ENCODE data around the gene DYNLT4.
"Not testable (repeated sequence)": the region's sequence is repeated elsewhere in the genome, so short reads cannot be mapped to it uniquely, and the experiment has no call there.

Gene DYNLT4

DNA sequence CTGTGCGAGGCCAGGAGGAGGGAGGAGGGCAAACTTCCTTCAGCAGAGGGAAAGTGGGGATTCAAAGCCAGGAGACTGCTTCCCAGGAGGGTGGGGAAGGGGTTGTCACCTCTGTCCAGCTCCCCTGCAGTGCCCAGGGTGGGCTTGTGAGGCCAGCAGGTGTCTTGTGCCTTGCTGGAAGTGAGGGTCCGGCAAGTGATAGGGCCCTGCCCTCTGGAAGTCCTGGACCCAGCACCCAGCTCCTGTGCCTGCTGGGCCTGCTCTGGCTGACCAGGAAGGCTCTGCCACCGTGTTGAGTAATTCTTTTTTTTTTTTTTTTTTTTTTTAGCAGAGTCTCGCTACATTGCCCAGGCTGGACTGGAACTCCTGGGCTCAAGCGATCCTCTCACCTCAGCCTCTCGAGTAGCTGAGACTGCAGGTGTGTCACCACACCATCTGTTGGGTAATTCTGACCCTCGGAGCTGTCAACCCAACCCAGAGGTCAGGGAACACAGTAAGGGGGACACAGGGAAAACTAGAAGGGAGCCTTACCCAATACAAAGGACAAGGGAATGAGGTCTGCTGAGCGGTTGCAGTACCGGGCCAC, 20.2 kb downstream of the DYNLT4 start:
- no peak for DNase-seq

DNA sequence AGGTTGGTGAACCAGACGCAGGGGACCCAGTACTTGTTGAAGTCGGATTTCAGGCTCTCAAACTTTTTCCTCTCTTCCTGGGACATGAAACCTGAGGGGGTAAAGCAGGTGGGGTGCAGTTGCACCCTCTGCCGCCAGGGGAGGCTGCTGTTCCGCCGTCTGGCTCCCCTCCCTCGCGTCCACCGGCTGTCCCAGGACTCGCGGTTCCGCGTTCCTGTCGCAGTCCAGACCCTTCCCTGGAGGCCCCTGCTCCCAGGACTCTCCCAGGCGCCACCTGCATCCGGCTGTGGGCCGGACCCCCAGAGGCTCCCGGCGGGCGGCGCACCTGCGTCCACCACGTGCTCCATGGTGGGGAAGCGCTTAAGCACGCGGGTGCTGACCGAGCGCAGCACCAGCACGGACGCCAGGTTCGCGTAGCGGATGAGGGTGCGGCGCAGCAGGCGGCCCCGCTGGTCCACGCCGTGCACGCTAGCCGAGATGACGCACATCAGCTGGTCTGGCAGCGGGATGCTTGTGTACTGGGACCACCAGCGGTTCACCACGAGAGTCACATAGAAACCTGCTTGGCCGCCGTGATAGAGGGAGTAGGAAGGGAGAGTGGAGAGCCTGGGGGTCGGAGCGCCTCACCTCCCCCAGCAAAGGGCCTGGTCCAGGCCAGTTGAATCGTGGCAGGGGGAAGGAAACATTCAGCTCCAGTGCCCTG, 20.9 kb downstream of the DYNLT4 start:
- peak in 2 of 3 experiments; percentile 66 to 71 for DNase-seq

- no peak for DNase-seq
Observed at GRCh38 chr1:44785501-44786137, 21.5 kb downstream of the DYNLT4 start.

- DNase-seq = no peak
Observed at GRCh38 chr1:44785029-44785380, 22.1 kb downstream of the DYNLT4 start.

GRCh38 chr1:44784094-44785028, 22.8 kb downstream of the DYNLT4 start:
- peak in 2 of 3 experiments; percentile 64 to 72 for DNase-seq

GRCh38 chr1:44783697-44784093, 23.5 kb downstream of the DYNLT4 start:
- DNase-seq = no peak

- no peak for DNase-seq
Observed at GRCh38 chr1:44780583-44781121, 26.5 kb downstream of the DYNLT4 start.

GRCh38 chr1:44778705-44779576, 28.2 kb downstream of the DYNLT4 start:
- DNase-seq = peak in 1 of 3 experiments; percentile 12

DNA sequence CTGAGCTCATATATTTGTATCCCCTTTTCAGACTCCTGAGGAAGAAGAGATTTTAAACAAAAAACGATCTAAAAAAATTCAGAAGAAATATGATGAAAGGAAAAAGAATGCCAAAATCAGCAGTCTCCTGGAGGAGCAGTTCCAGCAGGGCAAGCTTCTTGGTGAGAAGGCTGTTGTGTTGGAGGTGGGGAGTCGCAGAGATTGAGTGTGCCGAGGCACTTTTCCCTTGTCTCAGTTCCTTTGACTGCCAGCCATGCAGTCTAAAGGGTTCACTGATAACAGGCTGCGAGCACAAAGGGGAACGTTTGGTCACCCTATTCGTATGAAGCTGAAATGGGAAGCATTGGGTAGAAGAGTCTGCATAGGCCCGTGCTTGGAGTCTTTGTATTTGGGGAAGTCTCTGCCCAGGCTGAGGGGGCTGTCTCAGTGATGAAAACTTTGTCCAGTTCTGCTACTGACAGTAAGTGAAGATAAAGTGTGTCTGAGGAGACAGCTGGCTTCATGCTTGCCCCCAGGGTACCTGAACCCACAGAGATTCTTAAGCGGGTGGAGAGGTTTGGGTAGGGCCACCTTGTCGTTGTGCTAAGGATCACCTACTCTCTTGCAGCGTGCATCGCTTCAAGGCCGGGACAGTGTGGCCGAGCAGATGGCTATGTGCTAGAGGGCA, 29.0 kb downstream of the DYNLT4 start:
- DNase-seq = no peak

GRCh38 chr1:44777547-44777946, 29.6 kb downstream of the DYNLT4 start:
- peak in 1 of 3 experiments; percentile 20 for DNase-seq

GRCh38 chr1:44776730-44777068, 30.5 kb downstream of the DYNLT4 start:
- no peak for DNase-seq

- no peak for DNase-seq
Observed at GRCh38 chr1:44775930-44776729, 31.0 kb downstream of the DYNLT4 start.

DNA sequence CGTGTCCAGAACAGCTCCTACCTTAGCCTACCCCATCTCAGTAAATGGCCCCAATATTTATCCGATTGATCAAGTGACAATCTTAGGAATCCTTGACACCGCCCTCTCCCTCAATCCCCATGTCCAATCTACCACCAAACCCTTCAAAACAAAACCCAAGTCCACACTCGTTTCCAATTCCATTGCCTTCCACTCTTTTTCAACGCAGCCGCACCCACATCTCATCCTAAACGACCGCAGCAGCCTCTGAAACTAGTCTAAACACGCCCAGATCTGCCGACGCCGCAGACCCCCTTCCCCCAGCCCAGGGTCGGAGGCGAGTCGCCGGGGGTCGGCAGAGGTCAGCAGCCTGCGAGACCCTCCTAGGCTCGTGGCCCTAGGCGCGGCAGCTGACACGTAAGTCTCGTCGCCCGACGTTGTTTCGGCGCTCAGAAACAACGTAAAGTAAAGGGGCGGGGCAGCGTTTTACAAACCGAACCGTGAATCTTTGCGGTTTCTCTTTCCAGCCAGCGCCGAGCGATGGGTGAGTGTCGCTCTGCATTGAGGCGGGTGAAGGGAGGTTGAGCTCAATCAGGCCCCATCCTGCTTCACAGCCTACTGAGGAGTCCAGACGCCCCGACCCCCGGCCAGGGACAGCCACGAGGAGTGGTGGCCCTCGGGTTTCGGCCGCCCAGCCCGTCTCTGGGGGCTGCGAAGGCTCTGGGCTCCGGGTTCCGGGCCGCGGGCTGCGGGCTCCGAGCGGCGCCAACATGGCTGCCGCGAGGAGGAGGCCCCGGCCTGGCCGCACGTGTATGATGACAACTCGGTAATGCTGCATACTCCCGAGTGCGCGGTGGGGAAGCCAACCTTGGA, 31.8 kb downstream of the DYNLT4 start, which contains the start of gene RPS8:
TSS of gene RPS8 (plus strand) at position 463 of the 852 bp plus-strand sequence. CDS start at position 520, 57 bp downstream.
- DNase-seq = peak; percentile 92 to 96 (median 95)

DNA sequence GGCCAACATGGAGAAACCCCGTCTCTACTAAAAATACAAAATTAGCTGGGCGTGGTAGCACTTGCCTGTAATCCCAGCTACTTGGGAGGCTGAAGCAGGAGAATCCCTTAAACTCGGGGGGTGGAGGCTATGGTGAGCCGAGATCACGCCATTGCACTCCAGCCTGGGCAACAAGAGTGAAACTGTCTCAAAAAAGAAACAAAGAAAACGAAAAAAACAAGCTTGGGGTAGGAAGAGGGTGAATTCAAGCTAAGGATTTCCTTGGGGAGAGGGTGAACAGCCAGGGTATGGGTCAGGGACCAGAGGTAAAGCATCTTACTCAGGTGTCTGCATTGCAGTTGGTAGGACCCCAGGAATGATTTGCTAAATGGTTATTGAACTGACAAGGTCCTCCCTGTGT, 40.7 kb downstream of the DYNLT4 start:
- not testable (repeated sequence) for DNase-seq

GRCh38 chr1:44760876-44761275, 46.3 kb downstream of the DYNLT4 start:
- no peak for DNase-seq

- DNase-seq = no peak
Observed at GRCh38 chr1:44759077-44759476, 48.1 kb downstream of the DYNLT4 start.

DNA sequence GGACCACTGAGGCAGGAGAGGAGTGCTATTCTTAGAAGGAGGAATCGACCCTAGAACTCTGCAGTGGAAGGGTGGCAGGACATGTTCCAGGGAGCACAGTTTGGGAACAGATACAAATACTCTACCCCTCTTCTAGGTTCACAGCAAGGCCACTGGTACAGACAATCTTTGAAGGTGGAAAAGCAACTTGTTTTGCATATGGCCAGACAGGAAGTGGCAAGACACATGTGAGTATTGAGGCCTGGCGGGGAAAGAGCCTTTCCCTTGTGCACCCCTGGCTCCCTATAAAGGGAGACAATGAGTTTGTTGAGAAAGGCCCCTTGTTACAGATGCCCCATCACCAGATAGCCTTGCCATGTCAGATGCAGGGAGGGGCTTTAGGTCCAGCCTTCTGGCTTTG, 49.7 kb downstream of the DYNLT4 start:
- no peak for DNase-seq

Measured in NCI-H1417 (cell line).